K562 (cell line): ENCODE measurements around the gene SBNO1. TPM values are rescaled to one million over a fixed set of nuclear protein-coding genes. Genes with fewer than 3 reads are reported as not detected.
A peak's percentile ranks its signal among the peaks of the same experiment; 100 is the strongest.

Experiments
- BHLHE40 ChIP-seq: IDR thresholded peaks from 2 replicates; pipeline ENCODE4 v1.6.1; 2011; ENCODE audit warnings: low read length, improper control_type of control experiment
- CBX8 ChIP-seq: fragments of 200-600 bp; sonication (generic); IDR thresholded peaks from 2 replicates; pipeline ENCODE4 v1.6.1; 2012; ENCODE audit warnings: borderline replicate concordance, mixed run types, low read depth, mild to moderate bottlenecking, moderate library complexity, mixed read lengths, low read length, control low read depth, inconsistent platforms; ENCODE audit not compliant: poor library complexity, severe bottlenecking; ENCODE audit errors: extremely low read depth
- FOXP4 ChIP-seq: sonication (generic); formaldehyde crosslinking; IDR thresholded peaks from 2 replicates; pipeline ENCODE4 v1.8.0; 2022; ENCODE audit warnings: mild to moderate bottlenecking, missing genetic modification reagents, borderline replicate concordance
- HEY1 ChIP-seq: fragments of 250-450 bp; sonication (Bioruptor Pico); IDR thresholded peaks from 2 replicates; pipeline ENCODE4 v1.5.0; 2020; ENCODE audit warnings: mild to moderate bottlenecking, moderate library complexity, borderline replicate concordance
- KAT2B ChIP-seq: IDR thresholded peaks from one replicate; pipeline ENCODE4 v1.6.1; 2012; ENCODE audit warnings: low read depth, mild to moderate bottlenecking, control low read depth, inconsistent platforms, low read length, moderate library complexity
- KAT7 ChIP-seq: sonication (generic); formaldehyde crosslinking; IDR thresholded peaks from 2 replicates; pipeline ENCODE4 v1.8.0; 2022; ENCODE audit warnings: missing genetic modification reagents, mild to moderate bottlenecking, borderline replicate concordance
- MAFF ChIP-seq: IDR thresholded peaks from 2 replicates; pipeline ENCODE4 v1.6.1; 2012; ENCODE audit warnings: low read length, improper control_type of control experiment
- NFRKB ChIP-seq: fragments of 450-650 bp; IDR thresholded peaks from 2 replicates; pipeline ENCODE4 v1.6.1; 2016; ENCODE audit warnings: low read depth
- PTRF ChIP-seq: fragments of 450-650 bp; IDR thresholded peaks from 2 replicates; pipeline ENCODE4 v1.6.1; 2016; ENCODE audit warnings: mild to moderate bottlenecking, missing genetic modification characterization, missing compliant biosample characterization
- RBM39 ChIP-seq: fragments of 200-400 bp; formaldehyde crosslinking; optimal IDR thresholded peaks from 2 replicates; pipeline ENCODE3; 2018; ENCODE audit warnings: low read depth, low read length
- SLC30A9 ChIP-seq: fragments of 250-450 bp; sonication (Bioruptor Pico); IDR thresholded peaks from 2 replicates; pipeline ENCODE4 v1.8.0; 2022; ENCODE audit warnings: mild to moderate bottlenecking, moderate library complexity
- SP2 ChIP-seq: IDR thresholded peaks from 2 replicates; pipeline ENCODE4 v1.6.1; 2011; ENCODE audit warnings: mild to moderate bottlenecking, low read depth, low read length, moderate library complexity; ENCODE audit not compliant: poor library complexity, severe bottlenecking; ENCODE audit errors: extremely low read depth
- TEAD4 ChIP-seq, 2 experiments: sonication (generic) in 1 of 2; formaldehyde crosslinking in 1 of 2; IDR thresholded peaks; 2 replicates each; pipeline versions ENCODE4 v1.6.1 to v1.8.0; 2012 to 2022; ENCODE audit warnings: borderline replicate concordance in 1 of 2, inconsistent platforms in 1 of 2, low read length in 1 of 2, mild to moderate bottlenecking in 1 of 2, missing genetic modification reagents in 1 of 2
- WHSC1 ChIP-seq: IDR thresholded peaks from one replicate; pipeline ENCODE4 v1.6.1; 2012; ENCODE audit warnings: low read length, control low read depth, inconsistent platforms
- ZBTB7A ChIP-seq: IDR thresholded peaks from 2 replicates; pipeline ENCODE4 v1.6.1; 2011; ENCODE audit warnings: low read depth, mild to moderate bottlenecking, low read length, moderate library complexity, borderline replicate concordance; ENCODE audit not compliant: control insufficient read depth
- ZC3H4 ChIP-seq: sonication (generic); formaldehyde crosslinking; IDR thresholded peaks from 2 replicates; pipeline ENCODE4 v1.9.0; 2021; ENCODE audit warnings: missing genetic modification reagents, borderline replicate concordance
- ZFPM2 ChIP-seq: fragments of 250-450 bp; sonication (Bioruptor Pico); IDR thresholded peaks from 2 replicates; pipeline ENCODE4 v1.5.1; 2022; ENCODE audit warnings: mild to moderate bottlenecking
- ZNF224 ChIP-seq: sonication (generic); formaldehyde crosslinking; IDR thresholded peaks from 2 replicates; pipeline ENCODE4 v1.8.0; 2022; ENCODE audit warnings: mild to moderate bottlenecking, missing genetic modification reagents
- ZNF398 ChIP-seq: fragments of 250-450 bp; sonication (Bioruptor Pico); IDR thresholded peaks from 2 replicates; pipeline ENCODE4 v1.8.0; 2021; ENCODE audit warnings: moderate library complexity, mild to moderate bottlenecking, inconsistent platforms
- ZNF512 ChIP-seq: IDR thresholded peaks from 2 replicates; pipeline ENCODE4 v1.6.1; 2016; ENCODE audit warnings: missing genetic modification characterization, missing compliant biosample characterization
- ZNF695 ChIP-seq: fragments of 450-650 bp; formaldehyde crosslinking; IDR thresholded peaks from 2 replicates; pipeline ENCODE4 v1.4.0; 2020; ENCODE audit warnings: mild to moderate bottlenecking, moderate library complexity
- ZNF696 ChIP-seq: fragments of 250-450 bp; sonication (Bioruptor Pico); conservative IDR thresholded peaks from 2 replicates; pipeline ENCODE4 v1.4.0; 2020; ENCODE audit warnings: mild to moderate bottlenecking, moderate library complexity
- ZNF699 ChIP-seq: fragments of 250-450 bp; sonication (Bioruptor Pico); IDR thresholded peaks from 2 replicates; pipeline ENCODE4 v1.8.0; 2021; ENCODE audit warnings: mild to moderate bottlenecking, moderate library complexity; ENCODE audit not compliant: insufficient replicate concordance
- ZNF77 ChIP-seq: fragments of 250-450 bp; sonication (Bioruptor Pico); IDR thresholded peaks from 2 replicates; pipeline ENCODE4 v1.5.0; 2020
- polyA plus RNA-seq, 8 experiments: library from polyadenylated mRNA; depleted of rRNA in 4 of 8; stranded (reverse) in 5 of 8; unstranded in 3 of 8; fragments of >200 nt; fragmentation: Nextera tagmentation in 2 of 8; fragmentation: Illumina TruSeq in 1 of 8; extraction: Ambion mirVana in 2 of 8; extraction: Trizol in 1 of 8; gene quantifications; 2 replicates each; pipeline versions ENCODE4 v1.2.1 to v1.2.3, GENCODE V29; 2011 to 2014; ENCODE audit warnings: inconsistent platforms in 1 of 8, missing spikeins in 1 of 8
- total RNA-seq, 7 experiments: library from RNA; depleted of rRNA in 6 of 7; stranded (reverse); fragments of >200 nt in 6 of 7; fragmentation: Illumina TruSeq in 2 of 7; extraction: Trizol in 2 of 7; gene quantifications; 2 replicates each; pipeline versions ENCODE4 v1.2.1 to v1.2.3, GENCODE V29; 2011 to 2021; ENCODE audit warnings: low replicate concordance in 1 of 7

The SBNO1 gene
- total and polyA plus RNA-seq, 9 of the 15 experiments (the other 6 are each of a cell fraction or from before 2014, with no cell fraction given), result 14.9 to 77.1 (median 35.9) TPM

- TF ChIP-seq CBX8 (no peak), NFRKB (no peak), ZNF398 (CRISPR knock-in tag) (no peak), WHSC1 (no peak), HEY1 (no peak), FOXP4 (CRISPR knock-in tag) (no peak), ZNF77 (CRISPR knock-in tag) (no peak), ZC3H4 (CRISPR knock-in tag) (no peak), ZNF224 (CRISPR knock-in tag) (no peak), SLC30A9 (CRISPR knock-in tag) (no peak), ZNF696 (CRISPR knock-in tag) (no peak), RBM39 (no peak), ZBTB7A (no peak), PTRF (no peak), TEAD4 (IDR thresholded peaks at IDR 0.05; ENCODE audit: low read length) (no peak), TEAD4 (CRISPR knock-in tag; IDR thresholded peaks at IDR 0.05; ENCODE audit: borderline replicate concordance) (no peak), ZNF699 (CRISPR knock-in tag) (no peak), SP2 (no peak), ZNF695 (CRISPR knock-in tag) (no peak), KAT2B (no peak), KAT7 (CRISPR knock-in tag) (no peak), ZNF512 (tag) (no peak), ZFPM2 (CRISPR knock-in tag) (no peak), BHLHE40 (no peak), MAFF (peak; percentile 60)
These were observed 8.4 kb downstream of the SBNO1 start (continued) for GRCh38 chr12:123356159-123356670.
